ENCODE measurements around the gene TNNC1.

DNA sequence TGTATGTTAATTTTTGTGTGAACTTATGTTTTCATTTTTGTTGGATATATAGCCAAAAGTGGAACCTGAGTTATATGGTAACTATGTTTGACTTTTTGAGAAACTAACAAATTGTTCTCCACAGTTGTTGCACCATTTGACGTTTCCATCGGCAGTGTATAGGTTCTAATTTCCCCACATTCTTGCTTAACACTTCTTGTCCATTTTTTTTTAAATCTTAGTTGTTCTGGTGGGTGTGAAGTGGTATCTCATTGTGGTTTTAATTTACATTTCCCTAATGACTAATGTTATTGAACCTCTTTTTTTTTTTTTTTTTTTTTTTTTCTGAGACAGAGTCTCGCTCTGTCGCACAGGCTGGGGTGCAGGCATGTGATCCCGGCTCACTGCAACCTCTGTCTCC lies 9.6 kb upstream of the TNNC1 start:
- TF ChIP-seq, protein P1, sequence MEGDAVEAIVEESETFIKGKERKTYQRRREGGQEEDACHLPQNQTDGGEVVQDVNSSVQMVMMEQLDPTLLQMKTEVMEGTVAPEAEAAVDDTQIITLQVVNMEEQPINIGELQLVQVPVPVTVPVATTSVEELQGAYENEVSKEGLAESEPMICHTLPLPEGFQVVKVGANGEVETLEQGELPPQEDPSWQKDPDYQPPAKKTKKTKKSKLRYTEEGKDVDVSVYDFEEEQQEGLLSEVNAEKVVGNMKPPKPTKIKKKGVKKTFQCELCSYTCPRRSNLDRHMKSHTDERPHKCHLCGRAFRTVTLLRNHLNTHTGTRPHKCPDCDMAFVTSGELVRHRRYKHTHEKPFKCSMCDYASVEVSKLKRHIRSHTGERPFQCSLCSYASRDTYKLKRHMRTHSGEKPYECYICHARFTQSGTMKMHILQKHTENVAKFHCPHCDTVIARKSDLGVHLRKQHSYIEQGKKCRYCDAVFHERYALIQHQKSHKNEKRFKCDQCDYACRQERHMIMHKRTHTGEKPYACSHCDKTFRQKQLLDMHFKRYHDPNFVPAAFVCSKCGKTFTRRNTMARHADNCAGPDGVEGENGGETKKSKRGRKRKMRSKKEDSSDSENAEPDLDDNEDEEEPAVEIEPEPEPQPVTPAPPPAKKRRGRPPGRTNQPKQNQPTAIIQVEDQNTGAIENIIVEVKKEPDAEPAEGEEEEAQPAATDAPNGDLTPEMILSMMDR (IDR thresholded peaks at IDR 0.05; ENCODE audit: extremely low read depth in 1 of 2, insufficient read depth in 1 of 2, low read depth in 1 of 2, low read length in 2 of 2): no peak
- TF ChIP-seq GATA2 (IDR thresholded peaks at IDR 0.05; ENCODE audit: insufficient read depth, insufficient read length, low read depth, low read length) (no peak), POLR2AphosphoS5 (IDR thresholded peaks at IDR 0.05; ENCODE audit: insufficient read depth, low read depth, low read length) (no peak), EZH2 (IDR thresholded peaks at IDR 0.05; ENCODE audit: borderline replicate concordance, low read depth, low read length, severe bottlenecking) (no peak)

Measured in endothelial cell of umbilical vein (primary cell).